Measurements from ENCODE around the gene NTN1.

- no peak for TF ChIP-seq POLR2A (IDR thresholded peaks at IDR 0.05; ENCODE audit: insufficient read depth in 1 of 2, low read depth in 2 of 2, low read length in 2 of 2)
- TF ChIP-seq ZNF589 (CRISPR knock-in tag; conservative IDR thresholded peaks at IDR 0.05) = no peak
- TF ChIP-seq CREB3 (CRISPR knock-in tag; IDR thresholded peaks at IDR 0.05) = no peak
- TF ChIP-seq PAXIP1 (CRISPR knock-in tag; conservative IDR thresholded peaks at IDR 0.05) = no peak
- no peak for TF ChIP-seq PATZ1 (CRISPR knock-in tag; IDR thresholded peaks at IDR 0.05)
- no peak for TF ChIP-seq ZNF510 (CRISPR knock-in tag; IDR thresholded peaks at IDR 0.05; ENCODE audit: low read depth)
- TF ChIP-seq ZNF180 (CRISPR knock-in tag; IDR thresholded peaks at IDR 0.05; ENCODE audit: borderline replicate concordance, low read depth) = no peak
- no peak for TF ChIP-seq NCOA1 (CRISPR knock-in tag; IDR thresholded peaks at IDR 0.05)
- TF ChIP-seq KDM4B (CRISPR knock-in tag; IDR thresholded peaks at IDR 0.05) = no peak
These were observed 235.7 kb downstream of the NTN1 start for GRCh38 chr17:9256751-9257629.

All from HepG2 (cell line).